Astrocyte of the cerebellum (primary cell): Measurements from ENCODE around the gene C3orf22.

Experiments used
- DNase-seq: peaks from one replicate; pipeline ENCODE4 v3.0.0-alpha.2; 2011; ENCODE audit warnings: low read depth
- H3K4me3 ChIP-seq: 2 replicates; pipeline ENCODE4 v1.5.1; 2011; ENCODE audit warnings: mild to moderate bottlenecking, low read depth, low read length, moderate library complexity
- in situ Hi-C: cut with HindIII; loops from 2 replicates; pipeline ENCODE4 v1.10.0; 2017; ENCODE audit warnings: low sequenced_read_pairs
- TF ChIP-seq, protein P1 (sequence below): IDR thresholded peaks from 2 replicates; pipeline ENCODE4 v1.5.1; 2012; ENCODE audit warnings: low read length, low read depth, moderate library complexity, mild to moderate bottlenecking; ENCODE audit errors: missing control alignments

Gene C3orf22

DNA sequence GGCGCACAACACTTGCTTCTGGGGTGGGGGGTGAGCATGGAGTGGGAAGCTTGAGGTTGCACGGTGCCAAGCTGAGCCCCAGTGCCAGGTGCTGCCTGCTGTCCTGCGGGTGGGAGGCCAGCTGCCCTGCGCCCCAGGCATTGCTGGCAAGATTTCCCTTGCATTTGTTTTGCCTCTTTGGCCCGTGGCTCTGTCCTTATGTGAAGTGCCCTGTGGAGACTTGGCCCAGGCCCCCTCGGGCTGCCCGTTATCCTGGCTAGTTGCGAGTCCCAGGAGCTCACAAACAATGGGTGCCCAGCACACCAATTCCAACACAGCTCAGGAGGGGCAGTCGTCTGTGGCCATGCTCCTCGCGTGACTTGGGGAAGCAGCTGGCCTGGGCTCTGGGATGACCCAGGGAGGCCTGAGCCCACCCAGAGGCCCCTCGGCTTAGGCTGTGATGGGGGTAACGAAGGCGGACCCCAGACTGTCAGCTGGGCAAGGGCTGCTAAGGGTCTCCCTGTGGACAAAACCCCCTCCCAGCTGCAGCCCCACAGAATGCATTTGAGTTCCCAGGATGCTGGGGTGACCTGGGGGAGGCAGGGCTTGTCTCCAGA is 5.9 kb downstream of the C3orf22 start:
- no peak for DNase-seq
- in situ Hi-C loops, result no loop called here
- TF ChIP-seq, protein P1, sequence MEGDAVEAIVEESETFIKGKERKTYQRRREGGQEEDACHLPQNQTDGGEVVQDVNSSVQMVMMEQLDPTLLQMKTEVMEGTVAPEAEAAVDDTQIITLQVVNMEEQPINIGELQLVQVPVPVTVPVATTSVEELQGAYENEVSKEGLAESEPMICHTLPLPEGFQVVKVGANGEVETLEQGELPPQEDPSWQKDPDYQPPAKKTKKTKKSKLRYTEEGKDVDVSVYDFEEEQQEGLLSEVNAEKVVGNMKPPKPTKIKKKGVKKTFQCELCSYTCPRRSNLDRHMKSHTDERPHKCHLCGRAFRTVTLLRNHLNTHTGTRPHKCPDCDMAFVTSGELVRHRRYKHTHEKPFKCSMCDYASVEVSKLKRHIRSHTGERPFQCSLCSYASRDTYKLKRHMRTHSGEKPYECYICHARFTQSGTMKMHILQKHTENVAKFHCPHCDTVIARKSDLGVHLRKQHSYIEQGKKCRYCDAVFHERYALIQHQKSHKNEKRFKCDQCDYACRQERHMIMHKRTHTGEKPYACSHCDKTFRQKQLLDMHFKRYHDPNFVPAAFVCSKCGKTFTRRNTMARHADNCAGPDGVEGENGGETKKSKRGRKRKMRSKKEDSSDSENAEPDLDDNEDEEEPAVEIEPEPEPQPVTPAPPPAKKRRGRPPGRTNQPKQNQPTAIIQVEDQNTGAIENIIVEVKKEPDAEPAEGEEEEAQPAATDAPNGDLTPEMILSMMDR, result no peak
- no peak overlapping the region for H3K4me3 ChIP-seq

DNA sequence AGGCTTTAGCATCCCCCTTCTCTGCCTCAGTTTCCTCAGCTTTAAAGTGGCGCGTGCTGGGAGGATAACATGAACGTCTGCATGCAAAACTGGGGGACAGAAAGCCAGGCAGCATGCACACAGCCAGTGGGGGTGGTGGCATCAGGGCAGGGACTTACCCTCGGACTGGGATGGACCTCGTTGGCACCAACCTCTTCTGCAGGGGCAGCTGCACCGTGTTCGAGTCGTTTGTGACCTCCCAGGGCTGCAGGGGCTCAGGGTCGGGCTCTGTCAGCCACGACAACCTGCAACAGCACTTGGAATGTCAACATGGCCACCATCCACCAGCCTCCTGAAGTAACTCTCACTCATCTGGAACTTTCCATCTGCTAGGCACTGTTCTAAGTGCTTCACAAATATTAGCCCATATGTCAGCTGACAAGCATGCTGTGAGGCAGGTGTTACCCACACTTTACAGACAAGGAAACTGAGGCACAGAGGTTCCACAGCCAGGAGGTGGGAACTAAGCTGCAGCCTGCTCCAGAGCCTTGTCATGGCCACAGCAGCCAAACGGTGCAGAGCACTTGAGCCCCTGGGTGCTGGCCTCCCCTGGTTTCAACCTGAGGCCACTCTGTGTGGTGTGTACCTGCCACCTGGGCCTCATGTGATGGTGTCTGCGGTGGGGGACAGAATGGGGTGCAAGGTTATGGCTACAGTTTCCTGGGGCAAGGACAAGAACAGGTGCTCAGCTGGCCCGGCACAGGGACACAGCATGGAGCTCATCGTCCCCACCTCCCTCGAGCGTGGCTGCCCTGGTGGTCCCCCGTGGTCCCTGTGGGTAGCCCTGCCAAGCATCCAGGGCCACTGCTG is 6.7 kb downstream of the C3orf22 start:
- in situ Hi-C loops, result no loop called here
- DNase-seq, result no peak
- no peak overlapping the region for H3K4me3 ChIP-seq
- TF ChIP-seq, protein P1, result no peak

DNA sequence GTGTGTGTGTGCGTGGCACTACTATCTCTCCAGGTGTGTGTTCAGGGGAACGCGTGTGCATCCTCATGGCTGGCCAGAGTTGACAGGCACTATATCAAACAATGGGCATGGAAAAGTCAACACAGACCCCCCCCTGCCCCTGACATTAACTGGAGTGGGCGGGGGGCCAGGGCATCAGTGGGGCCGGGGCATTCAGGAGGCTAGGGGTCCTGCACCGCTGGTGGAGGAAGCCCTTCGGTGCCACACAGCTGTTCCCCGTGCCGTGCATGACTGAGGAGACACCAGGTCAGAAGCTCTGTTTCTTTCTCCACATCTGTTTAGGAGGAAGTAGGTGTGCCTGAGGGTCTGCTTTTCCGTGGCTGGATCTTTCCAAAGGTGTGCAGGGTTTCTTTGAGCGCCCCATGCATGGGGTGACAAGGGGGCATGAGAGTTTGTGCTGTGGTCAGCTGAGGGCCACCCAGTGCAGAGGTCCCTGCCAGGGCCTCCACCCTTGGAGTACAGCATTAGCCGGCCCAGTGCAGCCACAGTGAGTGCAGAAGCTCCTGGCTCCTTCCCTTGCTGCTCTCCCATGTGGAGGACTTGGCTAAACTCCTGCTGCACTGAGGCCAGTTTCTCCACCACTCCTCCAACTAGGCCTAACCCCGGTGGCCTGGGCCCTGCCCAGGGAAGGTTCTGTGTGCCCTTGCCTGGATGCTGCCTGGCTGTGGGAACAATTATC is 7.5 kb downstream of the C3orf22 start:
- in situ Hi-C loops, result no loop called here

DNA sequence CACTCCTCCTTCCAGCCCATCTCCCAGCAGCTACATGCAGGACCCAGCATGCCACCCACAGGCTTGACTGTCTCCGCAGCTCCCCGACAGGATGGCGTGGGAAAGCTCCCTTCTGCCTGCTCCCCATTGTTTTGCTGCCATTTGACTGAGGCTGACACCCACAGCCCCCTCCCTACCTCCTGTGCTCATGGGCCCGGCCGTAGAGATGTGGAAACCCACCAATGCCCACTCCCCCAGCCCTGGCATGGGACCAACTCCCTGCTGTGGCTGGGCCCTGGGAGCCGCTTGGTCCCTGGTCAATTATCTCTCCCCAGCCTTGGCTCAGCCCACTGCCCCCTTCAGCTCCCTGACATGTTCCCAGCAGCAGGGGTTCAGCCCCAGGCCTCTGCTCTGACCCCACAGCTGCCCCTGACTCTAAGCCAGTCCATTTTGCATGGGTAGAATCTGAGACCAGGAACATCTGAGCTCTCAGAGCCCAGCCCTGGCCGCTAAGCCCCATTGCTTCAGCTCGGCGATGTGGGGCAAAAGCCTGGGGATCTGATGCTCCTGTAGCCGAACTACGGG is 8.2 kb downstream of the C3orf22 start:
- in situ Hi-C loops, result no loop called here
- TF ChIP-seq, protein P1, result no peak
- no peak overlapping the region for H3K4me3 ChIP-seq
- DNase-seq, result no peak

More for the DNA sequence above, 7.5 kb downstream of the C3orf22 start:
- TF ChIP-seq, protein P1, result no peak
- H3K4me3 ChIP-seq, result no peak overlapping the region
- DNase-seq, result no peak

DNA sequence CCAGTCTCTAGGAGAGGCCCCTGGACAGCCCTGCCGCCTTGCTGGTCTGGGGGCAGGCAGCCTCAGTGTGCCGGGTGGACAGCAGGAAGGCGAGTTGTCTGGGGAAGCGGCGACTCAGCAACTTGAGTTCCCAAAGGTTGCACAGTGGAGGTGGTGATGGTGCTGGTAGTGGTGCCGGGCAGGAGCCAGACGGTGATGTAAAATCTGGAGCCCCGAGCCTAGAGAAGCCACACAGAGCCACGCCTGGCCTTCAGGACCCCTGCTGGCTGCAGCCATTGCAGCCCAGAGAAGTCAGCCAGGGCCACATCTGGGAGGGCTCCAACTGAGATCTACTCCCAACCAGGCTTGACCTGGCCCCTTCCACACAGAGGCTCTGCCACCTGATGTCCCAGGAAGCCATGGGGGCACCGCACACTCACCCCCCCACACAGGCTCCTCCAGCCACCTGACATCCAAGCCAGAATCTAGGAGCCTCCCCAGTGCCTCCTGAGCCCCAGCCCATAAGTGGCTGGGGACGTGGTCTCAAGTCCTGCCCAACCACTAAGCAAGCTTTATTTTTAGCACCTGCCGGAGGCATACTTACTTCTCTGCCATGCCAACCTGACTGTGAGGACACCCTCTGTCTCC is 8.8 kb downstream of the C3orf22 start:
- TF ChIP-seq, protein P1, result no peak
- in situ Hi-C loops, result no loop called here
- no peak overlapping the region for H3K4me3 ChIP-seq
- no peak for DNase-seq
